GM12872 (cell line): Measurements from ENCODE around the gene SELENBP1.

Source experiments
- CTCF ChIP-seq: IDR thresholded peaks from 3 replicates; pipeline ENCODE4 v1.5.1; 2011; ENCODE audit warnings: low read depth, mild to moderate bottlenecking, low read length, moderate library complexity; ENCODE audit not compliant: insufficient read depth

The SELENBP1 gene

GRCh38 chr1:151362308-151363155 is 10.0 kb downstream of the SELENBP1 start:
- TF ChIP-seq CTCF: no peak

- no peak for TF ChIP-seq CTCF
Measured at GRCh38 chr1:151361883-151362282, 10.6 kb downstream of the SELENBP1 start.

- no peak for TF ChIP-seq CTCF
Measured at GRCh38 chr1:151356696-151357095, 15.8 kb downstream of the SELENBP1 start.

GRCh38 chr1:151352021-151352718 is 20.3 kb downstream of the SELENBP1 start:
- TF ChIP-seq CTCF: no peak

GRCh38 chr1:151347523-151348246 is 24.8 kb downstream of the SELENBP1 start:
- no peak for TF ChIP-seq CTCF

- no peak for TF ChIP-seq CTCF
Measured at GRCh38 chr1:151346769-151347522, 25.6 kb downstream of the SELENBP1 start, which contains the start of gene RFX5. Gene RFX5, minus strand, starts transcription at chr1:151347252. Its CDS starts 932 bp downstream, at chr1:151346320.
